IMR-90 (cell line): ENCODE data around the gene TMEM141. TPM values are rescaled to one million over a fixed set of nuclear protein-coding genes. Genes with fewer than 3 reads are reported as not detected.
A peak's percentile ranks its signal among the peaks of the same experiment; 100 is the strongest.

ENCODE experiments used
- ATAC-seq: fragments of 200-7000 bp; cut with Tn5 transposase; 2 replicates; pipeline ENCODE4 v1.9.1; 2020; ENCODE audit warnings: low read depth, mild to moderate bottlenecking, moderate library complexity
- BruUV-seq: library from RNA; stranded (reverse); fragments of 400-500 nt; replicated peaks from 2 replicates; lab custom pipeline; 2021; lab: Mats Ljungman, UMichigan
- CTCF ChIA-PET: fragments of 300-600 bp; formaldehyde crosslinking; extraction: SDS; loops from one replicate; lab custom pipeline; 2021; ENCODE audit warnings: antibody characterized with exemption; lab: Yijun Ruan, JAX
- POLR2A ChIA-PET: fragments of 300-600 bp; sonication (Branson Sonifier 250); formaldehyde crosslinking; loops from one replicate; lab custom pipeline; 2022; ENCODE audit warnings: antibody characterized with exemption; ENCODE audit not compliant: unreplicated experiment; lab: Charles Lee
- DNase-seq: peaks from one replicate; pipeline ENCODE4 v3.0.0; 2013
- H2AFZ ChIP-seq: replicated peaks from 2 replicates; pipeline ENCODE3; 2013; ENCODE audit warnings: low read length, mild to moderate bottlenecking; ENCODE audit not compliant: poor library complexity
- H2AK5ac ChIP-seq: 2 replicates; pipeline ENCODE4 v1.6.1; 2013; ENCODE audit warnings: low read depth, low read length, inconsistent platforms
- H2AK9ac ChIP-seq: replicated peaks from 2 replicates; pipeline ENCODE3; 2013; ENCODE audit warnings: mild to moderate bottlenecking, low read depth, low read length, moderate library complexity; ENCODE audit not compliant: poor library complexity
- H2BK120ac ChIP-seq: 2 replicates; pipeline ENCODE4 v1.6.1; 2013; ENCODE audit warnings: low read depth, low read length, inconsistent platforms
- H2BK15ac ChIP-seq: 3 replicates; pipeline ENCODE4 v1.6.1; 2013; ENCODE audit warnings: low read depth, low read length, inconsistent platforms
- H2BK20ac ChIP-seq: 2 replicates; pipeline ENCODE4 v1.6.1; 2013; ENCODE audit warnings: low read depth, mild to moderate bottlenecking, inconsistent platforms, low read length, moderate library complexity
- H2BK5ac ChIP-seq: 2 replicates; pipeline ENCODE4 v1.6.1; 2013; ENCODE audit warnings: mild to moderate bottlenecking, low read depth, low read length, inconsistent platforms; ENCODE audit not compliant: poor library complexity, severe bottlenecking
- H3K14ac ChIP-seq: replicated peaks from 2 replicates; pipeline ENCODE4 v1.6.1; 2013; ENCODE audit warnings: low read depth, low read length, inconsistent platforms
- H3K18ac ChIP-seq: 2 replicates; pipeline ENCODE4 v1.6.1; 2013; ENCODE audit warnings: low read depth, low read length, control low read depth
- H3K23ac ChIP-seq: 2 replicates; pipeline ENCODE4 v1.6.1; 2013; ENCODE audit warnings: low read depth, low read length, inconsistent platforms
- H3K27ac ChIP-seq: 2 replicates; pipeline ENCODE4 v1.5.1; 2013; ENCODE audit warnings: mild to moderate bottlenecking, control low read depth, low read length; ENCODE audit not compliant: insufficient read depth
- H3K27me3 ChIP-seq: 2 replicates; pipeline ENCODE4 v1.6.1; 2013; ENCODE audit warnings: low read length; ENCODE audit not compliant: control insufficient read depth, insufficient read depth
- H3K36me3 ChIP-seq: 2 replicates; pipeline ENCODE4 v1.6.1; 2013; ENCODE audit warnings: low read length, mixed read lengths; ENCODE audit not compliant: control insufficient read depth, insufficient read depth
- H3K4ac ChIP-seq: 2 replicates; pipeline ENCODE4 v1.6.1; 2013; ENCODE audit warnings: low read depth, low read length, inconsistent platforms
- H3K4me1 ChIP-seq: 2 replicates; pipeline ENCODE4 v1.6.1; 2013; ENCODE audit warnings: low read length, mixed read lengths; ENCODE audit not compliant: control insufficient read depth, insufficient read depth
- H3K4me2 ChIP-seq: 2 replicates; pipeline ENCODE4 v1.6.1; 2013; ENCODE audit warnings: low read depth, mild to moderate bottlenecking, control low read depth, low read length, moderate library complexity
- H3K4me3 ChIP-seq: 2 replicates; pipeline ENCODE4 v1.5.1; 2013; ENCODE audit warnings: low read depth, mild to moderate bottlenecking, control low read depth, low read length, moderate library complexity; ENCODE audit not compliant: insufficient read depth
- H3K56ac ChIP-seq: 2 replicates; pipeline ENCODE4 v1.6.1; 2013; ENCODE audit warnings: low read length, inconsistent platforms; ENCODE audit not compliant: insufficient read depth; ENCODE audit errors: extremely low read depth
- H3K79me1 ChIP-seq, 2 experiments: 2 replicates each; pipeline ENCODE4 v1.6.1; 2013; ENCODE audit warnings: low read length in 2 of 2, inconsistent platforms in 1 of 2, low read depth in 1 of 2
- H3K9ac ChIP-seq: 2 replicates; pipeline ENCODE4 v1.6.1; 2013; ENCODE audit warnings: low read depth, low read length, control low read depth
- H3K9me1 ChIP-seq: 2 replicates; pipeline ENCODE4 v1.6.1; 2013; ENCODE audit warnings: low read length, inconsistent platforms; ENCODE audit not compliant: insufficient read depth
- H3K9me3 ChIP-seq: 2 replicates; pipeline ENCODE4 v1.6.1; 2013; ENCODE audit warnings: low read length; ENCODE audit not compliant: control insufficient read depth, insufficient read depth
- H4K20me1 ChIP-seq: 2 replicates; pipeline ENCODE4 v1.6.1; 2013; ENCODE audit warnings: low read length, inconsistent platforms; ENCODE audit not compliant: insufficient read depth
- H4K5ac ChIP-seq: 2 replicates; pipeline ENCODE4 v1.6.1; 2013; ENCODE audit warnings: mild to moderate bottlenecking, low read depth, low read length, control low read depth
- H4K8ac ChIP-seq, 2 experiments: 2 replicates each; pipeline ENCODE4 v1.6.1; 2013; ENCODE audit warnings: low read depth in 2 of 2, low read length in 2 of 2, control low read depth in 1 of 2, inconsistent platforms in 1 of 2
- H4K91ac ChIP-seq: 2 replicates; pipeline ENCODE4 v1.6.1; 2013; ENCODE audit warnings: low read depth, low read length, inconsistent platforms; ENCODE audit not compliant: insufficient read depth
- CEBPB ChIP-seq: IDR thresholded peaks from 2 replicates; pipeline ENCODE4 v1.6.1; 2012; ENCODE audit warnings: low read depth, low read length, improper control_type of control experiment
- FOS ChIP-seq: fragments of 150-350 bp; IDR thresholded peaks from 2 replicates; pipeline ENCODE4 v1.6.1; 2016; ENCODE audit warnings: low read depth, low read length
- MAZ ChIP-seq: IDR thresholded peaks from 2 replicates; pipeline ENCODE4 v1.6.1; 2012; ENCODE audit warnings: low read depth, mild to moderate bottlenecking, low read length, improper control_type of control experiment, moderate library complexity, borderline replicate concordance
- MXI1 ChIP-seq: IDR thresholded peaks from 2 replicates; pipeline ENCODE4 v1.6.1; 2012; ENCODE audit warnings: low read depth, mild to moderate bottlenecking, low read length, moderate library complexity, borderline replicate concordance
- NFE2L2 ChIP-seq: fragments of 150-350 bp; IDR thresholded peaks from 2 replicates; pipeline ENCODE4 v1.6.1; 2016; ENCODE audit warnings: low read depth, mild to moderate bottlenecking, low read length
- POLR2A ChIP-seq: IDR thresholded peaks from 2 replicates; pipeline ENCODE4 v1.6.1; 2012; ENCODE audit warnings: mild to moderate bottlenecking, low read depth, low read length
- RAD21 ChIP-seq: IDR thresholded peaks from 2 replicates; pipeline ENCODE4 v1.6.1; 2012; ENCODE audit warnings: low read length, improper control_type of control experiment
- RCOR1 ChIP-seq: IDR thresholded peaks from 2 replicates; pipeline ENCODE4 v1.6.1; 2012; ENCODE audit warnings: mild to moderate bottlenecking, low read length, improper control_type of control experiment; ENCODE audit not compliant: insufficient replicate concordance
- RFX5 ChIP-seq: IDR thresholded peaks from 2 replicates; pipeline ENCODE4 v1.8.0; 2012; ENCODE audit warnings: low read depth, mild to moderate bottlenecking, low read length, moderate library complexity
- WGBS, 2 experiments: methylation state at CpG; one replicate each; pipeline versions ENCODE4 v1.1.5 to v1.1.7; 2013; ENCODE audit warnings: missing lambda C conversion rate in 2 of 2; ENCODE audit not compliant: insufficient read length in 1 of 2; ENCODE audit errors: extremely low coverage in 2 of 2; 5-methylcytosine and 5-hydroxymethylcytosine counted together
- dilution Hi-C: fragments of 300-500 bp; cut with HindIII; formaldehyde crosslinking; loops from one replicate; pipeline ENCODE4 v1.14.3; 2018; ENCODE audit warnings: low sequenced_read_pairs; ENCODE audit not compliant: unreplicated experiment
- in situ Hi-C: fragments of 300-500 bp; cut with MboI; formaldehyde crosslinking; loops from 3 replicates; pipeline ENCODE4 v1.14.3; 2019; ENCODE audit warnings: low sequenced_read_pairs, inconsistent platforms, mixed read lengths
- intact Hi-C: fragments of 100-400 bp; cut with micrococcal nuclease; formaldehyde crosslinking; loops from 2 replicates; pipeline ENCODE4 v1.10.0; 2022
- polyA plus RNA-seq, 3 experiments: library from polyadenylated mRNA; depleted of rRNA; stranded (reverse); fragments of >200 nt; gene quantifications; 2 replicates each; pipeline ENCODE4 v1.2.3, GENCODE V29; 2012; ENCODE audit warnings: low replicate concordance in 1 of 3
- total RNA-seq: library from RNA; depleted of rRNA; stranded (reverse); fragments of >200 nt; gene quantifications from 2 replicates; pipeline ENCODE4 v1.2.3, GENCODE V29; 2012
- TF ChIP-seq, protein P1 (sequence below): fragments of 150-350 bp; IDR thresholded peaks from 2 replicates; pipeline ENCODE4 v1.6.1; 2016; ENCODE audit warnings: low read depth, mild to moderate bottlenecking, low read length, moderate library complexity, borderline replicate concordance
- TF ChIP-seq, protein P2 (sequence below): fragments of 150-350 bp; IDR thresholded peaks from 2 replicates; pipeline ENCODE4 v1.6.1; 2017; ENCODE audit warnings: mild to moderate bottlenecking, antibody characterized with exemption, low read length, low read depth
- TF ChIP-seq, protein P3 (sequence below): conservative IDR thresholded peaks from 2 replicates; pipeline ENCODE4 v1.5.1; 2012; ENCODE audit warnings: mild to moderate bottlenecking, low read depth, low read length, improper control_type of control experiment

The TMEM141 gene
- total and polyA plus RNA-seq, 2 of the 4 experiments (the other 2 are of a cell fraction): 39.1 to 77.8 TPM

DNA sequence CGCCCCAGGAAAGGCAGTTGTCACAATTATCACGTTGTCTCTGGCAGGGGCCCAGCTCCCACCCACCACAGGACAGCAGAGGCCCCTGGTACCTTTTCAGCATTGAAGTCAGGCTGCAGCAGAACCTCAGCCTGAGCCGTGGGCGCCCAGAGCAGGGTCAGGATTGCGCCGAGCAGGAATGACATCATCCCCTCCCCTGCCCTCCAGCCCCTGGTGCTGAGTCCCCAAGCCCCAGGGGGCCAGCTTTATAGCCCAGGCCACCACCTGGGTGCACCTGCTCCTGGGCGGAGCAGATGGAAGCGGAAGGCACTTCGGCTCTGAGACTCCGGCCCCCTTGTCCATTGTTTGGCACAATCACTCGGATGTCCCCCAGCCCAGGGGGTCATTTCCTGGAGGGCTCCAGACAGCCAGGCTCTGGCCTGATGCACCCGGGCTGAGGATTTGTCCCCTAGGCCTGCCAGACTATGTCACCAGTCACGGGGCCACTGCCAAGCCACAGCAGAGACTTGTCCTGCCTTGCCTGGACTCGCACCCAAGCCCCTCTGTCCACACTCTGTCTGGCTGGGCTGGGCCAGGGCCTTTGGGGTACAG, 26.7 kb upstream of the TMEM141 start, which contains the start of gene LCN15:
LCN15 (minus strand) TSS at position 218 of the 591 bp plus-strand sequence; CDS start at position 188, 30 bp downstream.
- Histone ChIP-seq H2BK5ac (no peak within 1 kb of the TSS), H3K4ac (no peak within 1 kb of the TSS), H4K91ac (no peak within 1 kb of the TSS), H3K9me1 (no peaks in the 10 kb centered on the region), H2BK20ac (no peak within 1 kb of the TSS), H3K4me2 (no peak within 1 kb of the TSS), H4K8ac (no peak within 1 kb of the TSS), H3K27ac (no peak within 1 kb of the TSS), H3K23ac (no peak within 1 kb of the TSS), H2BK15ac (no peak within 1 kb of the TSS), H3K14ac (no peak within 1 kb of the TSS), H4K20me1 (no peaks in the 10 kb centered on the region), H2BK120ac (no peak within 1 kb of the TSS), H3K4me1 (no peaks in the 10 kb centered on the region), H2AFZ (peak within 1 kb of the TSS; percentile 63), H3K36me3 (no peaks in the 10 kb centered on the region), H3K9me3 (no peaks in the 10 kb centered on the region), H3K79me1 (no peaks in the 10 kb centered on the region), H3K18ac (no peak within 1 kb of the TSS), H3K27me3 (peaks cover 7% of the 10 kb centered on the region), H4K5ac (no peak within 1 kb of the TSS), H3K9ac (no peak within 1 kb of the TSS), H3K4me3 (no peak within 1 kb of the TSS), H3K56ac (no peak within 1 kb of the TSS), H2AK9ac (peak within 1 kb of the TSS; percentile 72), H2AK5ac (no peak within 1 kb of the TSS)
- in situ Hi-C loops: no loop called here
- 63% methylated on average over 6 of the region's 14 CpGs; no CpG with 5 or more reads in 1 of the 2 experiments for WGBS, 2 experiments
- ATAC-seq (no peak), DNase-seq (no peak)
- ChIA-PET CTCF (no interaction called here), POLR2A (no interaction called here)
- no TSS peak for BruUV-seq
- TF ChIP-seq, protein P1, sequence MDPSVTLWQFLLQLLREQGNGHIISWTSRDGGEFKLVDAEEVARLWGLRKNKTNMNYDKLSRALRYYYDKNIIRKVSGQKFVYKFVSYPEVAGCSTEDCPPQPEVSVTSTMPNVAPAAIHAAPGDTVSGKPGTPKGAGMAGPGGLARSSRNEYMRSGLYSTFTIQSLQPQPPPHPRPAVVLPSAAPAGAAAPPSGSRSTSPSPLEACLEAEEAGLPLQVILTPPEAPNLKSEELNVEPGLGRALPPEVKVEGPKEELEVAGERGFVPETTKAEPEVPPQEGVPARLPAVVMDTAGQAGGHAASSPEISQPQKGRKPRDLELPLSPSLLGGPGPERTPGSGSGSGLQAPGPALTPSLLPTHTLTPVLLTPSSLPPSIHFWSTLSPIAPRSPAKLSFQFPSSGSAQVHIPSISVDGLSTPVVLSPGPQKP: no peak
- TF ChIP-seq RAD21: no peak
- TF ChIP-seq, protein P2, sequence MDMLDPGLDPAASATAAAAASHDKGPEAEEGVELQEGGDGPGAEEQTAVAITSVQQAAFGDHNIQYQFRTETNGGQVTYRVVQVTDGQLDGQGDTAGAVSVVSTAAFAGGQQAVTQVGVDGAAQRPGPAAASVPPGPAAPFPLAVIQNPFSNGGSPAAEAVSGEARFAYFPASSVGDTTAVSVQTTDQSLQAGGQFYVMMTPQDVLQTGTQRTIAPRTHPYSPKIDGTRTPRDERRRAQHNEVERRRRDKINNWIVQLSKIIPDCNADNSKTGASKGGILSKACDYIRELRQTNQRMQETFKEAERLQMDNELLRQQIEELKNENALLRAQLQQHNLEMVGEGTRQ: no peak
- no peak for TF ChIP-seq MAZ
- TF ChIP-seq POLR2A: no peak
- no peak for TF ChIP-seq NFE2L2
- TF ChIP-seq CEBPB: no peak
- no peak for TF ChIP-seq RFX5
- no peak for TF ChIP-seq FOS
- TF ChIP-seq MXI1: no peak
- no peak for TF ChIP-seq RCOR1
- TF ChIP-seq, protein P3, sequence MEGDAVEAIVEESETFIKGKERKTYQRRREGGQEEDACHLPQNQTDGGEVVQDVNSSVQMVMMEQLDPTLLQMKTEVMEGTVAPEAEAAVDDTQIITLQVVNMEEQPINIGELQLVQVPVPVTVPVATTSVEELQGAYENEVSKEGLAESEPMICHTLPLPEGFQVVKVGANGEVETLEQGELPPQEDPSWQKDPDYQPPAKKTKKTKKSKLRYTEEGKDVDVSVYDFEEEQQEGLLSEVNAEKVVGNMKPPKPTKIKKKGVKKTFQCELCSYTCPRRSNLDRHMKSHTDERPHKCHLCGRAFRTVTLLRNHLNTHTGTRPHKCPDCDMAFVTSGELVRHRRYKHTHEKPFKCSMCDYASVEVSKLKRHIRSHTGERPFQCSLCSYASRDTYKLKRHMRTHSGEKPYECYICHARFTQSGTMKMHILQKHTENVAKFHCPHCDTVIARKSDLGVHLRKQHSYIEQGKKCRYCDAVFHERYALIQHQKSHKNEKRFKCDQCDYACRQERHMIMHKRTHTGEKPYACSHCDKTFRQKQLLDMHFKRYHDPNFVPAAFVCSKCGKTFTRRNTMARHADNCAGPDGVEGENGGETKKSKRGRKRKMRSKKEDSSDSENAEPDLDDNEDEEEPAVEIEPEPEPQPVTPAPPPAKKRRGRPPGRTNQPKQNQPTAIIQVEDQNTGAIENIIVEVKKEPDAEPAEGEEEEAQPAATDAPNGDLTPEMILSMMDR: no peak
- intact Hi-C loops: no loop called here
- dilution Hi-C loops: no loop called here
